HEK293 (cell line): ENCODE results near the gene N4BP3.

Source experiments
- CTCF ChIA-PET: fragments of 350-600 bp; formaldehyde crosslinking; extraction: SDS; loops from one replicate; lab custom pipeline; 2021; ENCODE audit warnings: antibody characterized with exemption; lab: Yijun Ruan, JAX
- POLR2A ChIA-PET: fragments of 300-600 bp; formaldehyde crosslinking; extraction: SDS; loops from one replicate; lab custom pipeline; 2020; ENCODE audit warnings: antibody characterized with exemption, inconsistent platforms; lab: Yijun Ruan, JAX
- H3K27ac ChIP-seq: fragments of 200-500 bp; sonication (Bioruptor generic); 2 replicates; pipeline ENCODE4 v1.5.1; 2014; ENCODE audit warnings: low read depth, low read length, control low read depth, inconsistent platforms; ENCODE audit errors: extremely low read depth
- H3K36me3 ChIP-seq, 2 experiments: fragments of 200-500 bp in 1 of 2; sonication (Bioruptor generic) in 1 of 2; 1 replicate in 1 of 2; 2 replicates in 1 of 2; pipeline ENCODE4 v1.5.1; 2014 to 2017; ENCODE audit warnings: inconsistent platforms in 2 of 2, low read length in 2 of 2; ENCODE audit not compliant: control insufficient read depth in 2 of 2, insufficient read depth in 1 of 2
- H3K4me1 ChIP-seq: fragments of 200-500 bp; sonication (Bioruptor generic); 2 replicates; pipeline ENCODE4 v1.5.1; 2014; ENCODE audit warnings: mild to moderate bottlenecking, low read length, inconsistent platforms; ENCODE audit not compliant: control insufficient read depth, insufficient read depth
- H3K4me3 ChIP-seq: 2 replicates; pipeline ENCODE4 v1.5.1; 2011; ENCODE audit warnings: low read depth, mild to moderate bottlenecking, control low read depth, low read length, moderate library complexity
- H3K9me3 ChIP-seq: fragments of 200-500 bp; sonication (Bioruptor generic); 2 replicates; pipeline ENCODE4 v1.5.1; 2014; ENCODE audit warnings: low read depth, low read length, inconsistent platforms; ENCODE audit not compliant: control insufficient read depth, insufficient read depth
- BCL11A ChIP-seq: fragments of 450-650 bp; formaldehyde crosslinking; IDR thresholded peaks from 2 replicates; pipeline ENCODE4 v1.5.1; 2016; ENCODE audit warnings: low read depth, missing biosample characterization, missing genetic modification characterization
- INSM2 ChIP-seq: fragments of 450-650 bp; formaldehyde crosslinking; IDR thresholded peaks from 2 replicates; pipeline ENCODE4 v1.5.1; 2016; ENCODE audit warnings: missing biosample characterization, missing genetic modification characterization
- PRDM10 ChIP-seq: fragments of 450-650 bp; formaldehyde crosslinking; IDR thresholded peaks from 2 replicates; pipeline ENCODE4 v1.5.1; 2016; ENCODE audit warnings: missing biosample characterization, missing genetic modification characterization
- SETDB1 ChIP-seq: IDR thresholded peaks from one replicate; pipeline ENCODE4 v1.6.1; 2017; ENCODE audit warnings: mild to moderate bottlenecking, low read length, moderate library complexity, mixed read lengths; ENCODE audit not compliant: insufficient read length
- SP3 ChIP-seq: fragments of 450-650 bp; formaldehyde crosslinking; IDR thresholded peaks from 2 replicates; pipeline ENCODE4 v1.5.1; 2016; ENCODE audit warnings: missing biosample characterization, missing genetic modification characterization
- SP7 ChIP-seq: fragments of 450-650 bp; formaldehyde crosslinking; IDR thresholded peaks from 2 replicates; pipeline ENCODE4 v1.5.1; 2016; ENCODE audit warnings: missing biosample characterization, missing genetic modification characterization
- ZBTB21 ChIP-seq: fragments of 450-650 bp; formaldehyde crosslinking; IDR thresholded peaks from 2 replicates; pipeline ENCODE4 v1.5.1; 2017; ENCODE audit warnings: missing biosample characterization, missing genetic modification characterization
- ZIC2 ChIP-seq: fragments of 450-650 bp; formaldehyde crosslinking; IDR thresholded peaks from 2 replicates; pipeline ENCODE4 v1.5.1; 2016; ENCODE audit warnings: missing biosample characterization, missing genetic modification characterization
- ZNF146 ChIP-seq: fragments of 450-650 bp; formaldehyde crosslinking; IDR thresholded peaks from 2 replicates; pipeline ENCODE4 v1.5.1; 2016; ENCODE audit warnings: missing biosample characterization, missing genetic modification characterization
- ZNF157 ChIP-seq: fragments of 450-650 bp; formaldehyde crosslinking; IDR thresholded peaks from 2 replicates; pipeline ENCODE4 v1.5.1; 2016; ENCODE audit warnings: missing biosample characterization, missing genetic modification characterization
- ZNF394 ChIP-seq: fragments of 450-650 bp; formaldehyde crosslinking; IDR thresholded peaks from 2 replicates; pipeline ENCODE4 v1.5.1; 2016; ENCODE audit warnings: missing biosample characterization, missing genetic modification characterization, mild to moderate bottlenecking, moderate library complexity, borderline replicate concordance
- ZNF571 ChIP-seq: fragments of 450-650 bp; formaldehyde crosslinking; IDR thresholded peaks from 2 replicates; pipeline ENCODE4 v1.5.0; 2017; ENCODE audit warnings: missing biosample characterization, missing genetic modification characterization
- ZNF692 ChIP-seq: fragments of 450-650 bp; formaldehyde crosslinking; IDR thresholded peaks from 2 replicates; pipeline ENCODE4 v1.5.1; 2016; ENCODE audit warnings: missing biosample characterization, missing genetic modification characterization
- ZNF830 ChIP-seq: fragments of 450-650 bp; IDR thresholded peaks from 2 replicates; pipeline ENCODE4 v1.5.0; 2018; ENCODE audit warnings: missing biosample characterization, missing genetic modification characterization, low read depth, mild to moderate bottlenecking, moderate library complexity

N4BP3 gene

GRCh38 chr5:178152491-178153444 is 39.4 kb downstream of the N4BP3 start:
- CTCF ChIA-PET: interaction anchor here (0.6 to 13.3 kb wide), 5 partner anchors 7 to 77 kb away, joined by 3 to 204 read pairs (median 3); no protein-coding TSS in a partner anchor
- peaks cover 20 to 45% of the 10 kb centered on the region in 2 experiments for H3K36me3 ChIP-seq

GRCh38 chr5:178153530-178154340 is 40.4 kb downstream of the N4BP3 start, which contains the start of gene NHP2:
Gene NHP2 (minus strand): TSS chr5:178153885. CDS start chr5:178153817, 68 bp downstream.
- H3K9me3 ChIP-seq: no peaks in the 10 kb centered on the region
- ChIA-PET POLR2A (interaction anchor here (0.6 to 3.0 kb wide), 16 partner anchors 10 to 731 kb away, joined by 3 to 35 read pairs (median 4); partner anchors contain the start of gene HNRNPAB), CTCF (interaction anchor here (0.6 to 13.3 kb wide), 4 partner anchors 8 to 78 kb away, joined by 3 to 204 read pairs (median 4); no protein-coding TSS in a partner anchor)
- H3K36me3 ChIP-seq: peaks cover 15 to 36% of the 10 kb centered on the region in 2 experiments
- peaks cover 4% of the 10 kb centered on the region; the same call in 1 of the 2 replicates for H3K4me1 ChIP-seq
- H3K4me3 ChIP-seq: peak within 1 kb of the TSS; percentile 90
- peak within 1 kb of the TSS; percentile 13; the same call in 1 of the 2 replicates for H3K27ac ChIP-seq
- TF ChIP-seq ZNF146 (tag by site-specific recombination) (no peak), INSM2 (tag by site-specific recombination) (peak; percentile 22), ZNF830 (no peak), SP3 (tag by site-specific recombination) (peak; percentile 99), ZNF394 (tag by site-specific recombination) (peak; percentile 39; the same call in 1 of the 2 replicates), PRDM10 (peak; percentile 70), ZNF692 (tag by site-specific recombination) (peak; percentile 50; the same call in 1 of the 2 replicates)

More at GRCh38 chr5:178152491-178153444, 39.4 kb downstream of the N4BP3 start:
- TF ChIP-seq ZBTB21 (tag by site-specific recombination) (no peak), ZIC2 (tag by site-specific recombination) (no peak), PRDM10 (0 out of 2 replicates have a peak, but pooled peaks have one; percentile 21), ZNF571 (tag by site-specific recombination) (no peak), ZNF157 (no peak), SETDB1 (no peak), SP7 (tag by site-specific recombination) (peak; percentile 91), BCL11A (tag by site-specific recombination) (no peak)
- H3K27ac ChIP-seq: peak overlapping the region; percentile 13; the same call in 1 of the 2 replicates
- H3K4me1 ChIP-seq: peaks cover 4% of the 10 kb centered on the region; the same call in 1 of the 2 replicates
- peak overlapping the region; percentile 90 for H3K4me3 ChIP-seq
- no peaks in the 10 kb centered on the region for H3K9me3 ChIP-seq
- POLR2A ChIA-PET: interaction anchor here (0.7 to 3.0 kb wide), 11 partner anchors 12 to 80 kb away, joined by 3 to 35 read pairs (median 4); partner anchors contain the start of genes HNRNPAB and PHYKPL
